Subcutaneous abdominal adipose tissue (tissue), 5 donors: ENCODE data around the gene SYT5.

Experiments used
- H3K27ac ChIP-seq: one replicate; pipeline ENCODE4 v1.7.0; 2013; ENCODE audit warnings: low read depth, mild to moderate bottlenecking, inconsistent platforms, low read length, moderate library complexity
- H3K27me3 ChIP-seq, 5 donors: one replicate each; pipeline ENCODE4 v1.7.0; 2013; ENCODE audit warnings: low read length in 5 of 5, inconsistent platforms in 1 of 5; ENCODE audit not compliant: control insufficient read depth in 5 of 5, insufficient read depth in 4 of 5
- H3K36me3 ChIP-seq, 5 donors: one replicate each; pipeline ENCODE4 v1.7.0; 2013; ENCODE audit warnings: low read length in 5 of 5; ENCODE audit not compliant: control insufficient read depth in 5 of 5, insufficient read depth in 5 of 5
- H3K4me1 ChIP-seq, 5 donors: one replicate each; pipeline ENCODE4 v1.7.0; 2013; ENCODE audit warnings: low read length in 5 of 5, mild to moderate bottlenecking in 3 of 5, moderate library complexity in 1 of 5; ENCODE audit not compliant: control insufficient read depth in 5 of 5, insufficient read depth in 5 of 5
- H3K4me3 ChIP-seq, 5 donors: one replicate each; pipeline ENCODE4 v1.7.0; 2013; ENCODE audit warnings: low read length in 5 of 5, low read depth in 1 of 5
- H3K9ac ChIP-seq, 5 donors: one replicate each; pipeline ENCODE4 v1.7.0; 2013; ENCODE audit warnings: low read length in 5 of 5, mild to moderate bottlenecking in 4 of 5, moderate library complexity in 3 of 5
- H3K9me3 ChIP-seq, 5 donors: one replicate each; pipeline ENCODE4 v1.7.0; 2013; ENCODE audit warnings: low read length in 5 of 5; ENCODE audit not compliant: control insufficient read depth in 5 of 5
- donor health status: healthy.
- donor health status: healthy.
- donor health status: healthy.
- donor health status: healthy.
- donor health status: healthy.

Gene SYT5

DNA sequence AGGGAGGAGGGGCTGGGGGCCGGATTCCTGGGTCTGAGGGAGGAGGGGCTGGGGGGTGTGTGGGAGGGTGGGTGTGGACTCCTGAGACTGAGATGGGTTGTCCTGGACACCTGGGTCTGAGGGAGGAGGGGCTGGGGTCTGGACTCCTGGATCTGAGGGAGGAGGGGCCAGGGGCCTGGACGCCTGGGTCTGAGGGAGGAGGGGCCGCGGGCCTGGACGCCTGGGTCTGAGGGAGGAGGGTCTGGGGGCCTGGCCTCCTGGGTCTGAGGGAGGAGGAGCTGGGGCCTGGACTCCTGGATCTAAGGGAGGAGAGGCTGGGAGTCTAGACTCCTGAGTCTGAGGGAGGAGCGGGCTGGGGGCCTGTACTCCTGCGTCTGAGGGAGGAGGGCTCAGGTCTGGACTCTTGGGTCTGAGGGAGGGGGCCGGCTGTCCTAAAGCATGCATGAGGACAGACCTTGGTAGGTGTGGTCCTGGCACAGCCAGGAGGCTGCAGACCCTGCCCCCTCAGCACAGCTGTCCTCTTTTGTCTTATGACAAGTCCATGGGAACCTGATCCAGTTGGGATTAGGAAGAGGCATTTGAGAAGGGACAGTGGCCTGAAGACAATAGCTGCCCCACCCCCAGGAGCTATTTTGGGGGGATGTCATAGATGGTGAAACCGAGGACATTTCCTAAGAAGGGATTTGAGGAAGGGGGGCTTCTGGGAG is 32.4 kb downstream of the SYT5 start:
- H3K9me3 ChIP-seq = peaks cover 0 to 5% (median 0%) of the 10 kb centered on the region in 5 donors
- H3K27ac ChIP-seq = no peak overlapping the region
- peaks cover 0 to 8% (median 0%) of the 10 kb centered on the region in 5 donors for H3K4me1 ChIP-seq
- no peaks in the 10 kb centered on the region for H3K36me3 ChIP-seq
- H3K4me3 ChIP-seq = no peak overlapping the region
- no peak overlapping the region for H3K9ac ChIP-seq
- H3K27me3 ChIP-seq = peaks cover 29 to 55% (median 49%) of the 10 kb centered on the region in 5 donors

DNA sequence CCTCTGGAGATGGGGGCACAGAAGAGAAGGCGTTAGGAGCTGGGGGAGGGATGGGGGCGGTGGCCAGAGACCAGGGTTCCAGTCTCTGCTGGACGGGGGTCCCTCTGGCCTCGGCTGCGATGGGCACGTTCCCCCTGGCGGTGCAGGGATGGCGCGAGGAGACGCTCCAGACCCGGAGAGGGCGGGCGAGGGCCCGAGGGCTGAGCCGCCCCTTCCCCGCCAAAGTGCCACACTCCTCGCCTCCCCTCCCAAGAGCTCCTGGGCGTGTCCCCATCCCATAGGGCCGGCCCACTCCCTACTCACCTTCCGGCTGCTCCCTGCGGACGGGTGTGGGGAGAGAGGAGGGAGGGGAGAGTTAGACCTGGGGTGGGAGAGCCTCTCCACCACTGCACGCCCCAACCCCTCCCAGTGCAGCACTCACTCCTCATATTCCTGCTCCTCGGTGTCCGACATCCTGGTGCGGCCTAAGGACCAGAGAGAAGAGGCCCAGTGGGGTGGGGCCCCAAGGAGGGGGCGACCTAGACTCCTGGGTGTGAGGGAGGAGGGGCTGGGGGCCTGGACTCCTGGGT is 33.3 kb downstream of the SYT5 start:
- H3K9ac ChIP-seq = no peak overlapping the region
- peaks cover 31 to 58% (median 51%) of the 10 kb centered on the region in 5 donors for H3K27me3 ChIP-seq
- H3K9me3 ChIP-seq = peaks cover 0 to 1% (median 0%) of the 10 kb centered on the region in 5 donors
- no peaks in the 10 kb centered on the region for H3K36me3 ChIP-seq
- H3K4me3 ChIP-seq = no peak overlapping the region
- H3K27ac ChIP-seq = no peak overlapping the region
- peaks cover 0 to 7% (median 0%) of the 10 kb centered on the region in 5 donors for H3K4me1 ChIP-seq

DNA sequence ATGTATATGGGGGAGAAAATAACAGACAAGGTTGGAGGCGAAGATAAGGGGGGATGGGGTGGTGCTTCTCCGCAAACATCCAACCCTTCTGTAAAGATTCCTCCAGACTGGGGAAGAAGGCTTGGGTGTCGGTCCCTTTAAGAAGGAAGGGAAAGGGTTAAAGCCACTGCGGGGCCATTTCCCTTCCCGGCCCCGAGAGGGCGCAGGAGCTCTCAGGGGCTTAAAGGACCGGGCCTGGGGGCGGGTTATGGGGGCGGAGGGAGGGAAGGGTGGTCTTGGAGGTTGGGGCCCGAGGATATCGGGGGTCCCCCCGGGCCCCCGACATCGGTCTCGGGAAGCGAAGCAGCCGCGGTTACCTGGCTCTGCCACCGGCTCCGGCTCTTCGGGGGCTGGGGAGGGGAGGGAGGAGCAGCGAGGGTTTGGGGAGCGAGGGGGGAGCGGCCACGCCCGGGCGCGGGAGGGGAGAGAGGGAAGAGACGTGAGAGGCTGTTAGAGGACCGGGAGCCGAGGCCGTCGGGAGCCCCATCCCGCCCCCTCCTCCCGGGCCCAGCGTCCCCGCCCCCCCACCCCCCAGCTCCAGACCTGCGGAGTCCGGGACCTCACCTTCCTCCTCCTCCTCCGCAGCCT is 33.9 kb downstream of the SYT5 start:
- no peaks in the 10 kb centered on the region for H3K9me3 ChIP-seq
- peaks cover 36 to 63% (median 52%) of the 10 kb centered on the region in 5 donors for H3K27me3 ChIP-seq
- H3K36me3 ChIP-seq = no peaks in the 10 kb centered on the region
- no peak overlapping the region for H3K9ac ChIP-seq
- H3K4me3 ChIP-seq = no peak overlapping the region
- peaks cover 0 to 5% (median 0%) of the 10 kb centered on the region in 5 donors for H3K4me1 ChIP-seq
- no peak overlapping the region for H3K27ac ChIP-seq

- Histone ChIP-seq H3K9ac (no peak overlapping the region), H3K4me3 (no peak overlapping the region), H3K36me3 (no peaks in the 10 kb centered on the region), H3K27me3 (peaks cover 39 to 63% (median 46%) of the 10 kb centered on the region in 5 donors), H3K9me3 (no peaks in the 10 kb centered on the region), H3K27ac (no peak overlapping the region), H3K4me1 (peaks cover 0 to 7% (median 0%) of the 10 kb centered on the region in 5 donors)
Measured at GRCh38 chr19:55145232-55145631, 34.9 kb downstream of the SYT5 start.

GRCh38 chr19:55141696-55142095 is 38.4 kb downstream of the SYT5 start:
- Histone ChIP-seq H3K9me3 (no peaks in the 10 kb centered on the region), H3K4me1 (peaks cover 0 to 7% (median 0%) of the 10 kb centered on the region in 5 donors), H3K9ac (no peak overlapping the region), H3K4me3 (no peak overlapping the region), H3K27ac (no peak overlapping the region), H3K36me3 (no peaks in the 10 kb centered on the region), H3K27me3 (peaks cover 32 to 48% (median 36%) of the 10 kb centered on the region in 5 donors)

DNA sequence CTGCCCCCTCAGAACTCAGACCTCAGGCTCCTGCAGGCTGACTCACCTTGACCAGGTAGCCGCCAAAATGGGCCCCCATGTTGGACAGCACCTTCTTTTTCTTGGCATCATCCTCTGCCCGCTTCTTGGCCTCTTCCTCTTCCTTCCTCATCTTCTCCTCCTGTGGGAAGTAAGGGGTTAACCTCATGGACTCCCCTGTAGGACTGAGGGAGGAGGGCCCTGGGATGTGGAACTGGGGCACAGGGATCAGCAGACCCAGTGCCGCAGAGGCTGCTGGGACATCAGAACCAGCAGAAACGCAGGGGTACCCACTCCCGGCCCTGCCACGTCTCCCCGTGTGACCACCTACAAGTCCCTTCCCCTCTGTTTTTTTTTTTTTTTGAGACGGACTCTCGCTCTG is 42.2 kb downstream of the SYT5 start:
- H3K9me3 ChIP-seq = no peaks in the 10 kb centered on the region
- no peak overlapping the region for H3K4me3 ChIP-seq
- H3K9ac ChIP-seq = no peak overlapping the region
- H3K27ac ChIP-seq = no peak overlapping the region
- no peaks in the 10 kb centered on the region for H3K36me3 ChIP-seq
- peaks cover 0 to 3% (median 0%) of the 10 kb centered on the region in 5 donors for H3K4me1 ChIP-seq
- peaks cover 28 to 42% (median 36%) of the 10 kb centered on the region in 5 donors for H3K27me3 ChIP-seq

GRCh38 chr19:55136399-55137102 is 43.5 kb downstream of the SYT5 start:
- Histone ChIP-seq H3K9me3 (no peaks in the 10 kb centered on the region), H3K4me3 (no peak overlapping the region), H3K36me3 (no peaks in the 10 kb centered on the region), H3K27ac (no peak overlapping the region), H3K9ac (no peak overlapping the region), H3K27me3 (peaks cover 24 to 42% (median 36%) of the 10 kb centered on the region in 5 donors), H3K4me1 (peaks cover 0 to 3% (median 0%) of the 10 kb centered on the region in 5 donors)

DNA sequence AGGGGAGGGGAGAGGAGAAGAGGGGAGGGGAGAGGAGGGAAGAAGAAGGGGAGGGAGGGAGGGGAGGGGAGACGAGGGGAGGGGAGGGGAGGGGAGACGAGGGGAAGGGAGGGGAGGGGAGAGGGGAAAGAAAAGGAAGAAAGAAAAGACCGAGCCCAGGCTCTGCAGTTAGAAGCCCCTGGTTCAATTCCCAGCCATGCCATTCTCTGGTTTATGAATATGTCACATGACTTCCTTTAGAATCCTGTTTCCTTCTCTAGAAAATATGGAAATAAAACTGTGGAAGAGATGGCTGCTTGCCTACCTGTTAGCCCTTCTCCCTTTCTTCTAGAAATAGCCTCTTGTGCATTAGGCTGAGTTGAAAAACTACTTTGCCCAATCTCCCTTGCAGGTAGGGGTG is 45.4 kb downstream of the SYT5 start:
- no peaks in the 10 kb centered on the region for H3K4me1 ChIP-seq
- H3K27me3 ChIP-seq = peaks cover 22 to 47% (median 33%) of the 10 kb centered on the region in 5 donors
- H3K27ac ChIP-seq = no peak overlapping the region
- H3K36me3 ChIP-seq = no peaks in the 10 kb centered on the region
- no peaks in the 10 kb centered on the region for H3K9me3 ChIP-seq
- no peak overlapping the region for H3K4me3 ChIP-seq
- no peak overlapping the region for H3K9ac ChIP-seq

GRCh38 chr19:55133639-55134444 is 46.2 kb downstream of the SYT5 start:
- no peak overlapping the region for H3K27ac ChIP-seq
- H3K9me3 ChIP-seq = no peaks in the 10 kb centered on the region
- no peak overlapping the region for H3K4me3 ChIP-seq
- H3K36me3 ChIP-seq = no peaks in the 10 kb centered on the region
- H3K9ac ChIP-seq = no peak overlapping the region
- H3K4me1 ChIP-seq = no peaks in the 10 kb centered on the region
- peaks cover 22 to 47% (median 35%) of the 10 kb centered on the region in 5 donors for H3K27me3 ChIP-seq
